PC-9 (cell line): Measurements from ENCODE around the gene GUCA1A.

Source experiments
- CTCF ChIP-seq: fragments of 200-600 bp; sonication (generic); conservative IDR thresholded peaks from 2 replicates; pipeline ENCODE4 v1.6.1; 2017; ENCODE audit warnings: mixed run types, antibody characterized with exemption, mild to moderate bottlenecking, moderate library complexity
- EZH2 ChIP-seq: fragments of 200-600 bp; sonication (generic); IDR thresholded peaks from 2 replicates; pipeline ENCODE4 v1.8.0; 2017; ENCODE audit warnings: antibody characterized with exemption, low read depth

GRCh38 chr6:42168650-42169049 lies 4.5 kb upstream of the GUCA1A start:
- TF ChIP-seq CTCF (no peak), EZH2 (no peak)
